ENCODE data around the gene B3GAT3. TPM values are rescaled to one million over a fixed set of nuclear protein-coding genes. Genes with fewer than 3 reads are reported as not detected.
"Not testable (repeated sequence)": the region's sequence is repeated elsewhere in the genome, so short reads cannot be mapped to it uniquely, and the experiment has no call there.

Gene B3GAT3
- total and polyA plus RNA-seq, 7 donors = 9.7 to 47.5 (median 16.1) TPM

- Histone ChIP-seq H3K4me1 (peaks cover 0 to 33% (median 28%) of the 10 kb centered on the region in 4 donors), H3K27me3 (no peaks in the 10 kb centered on the region), H3K4me3 (no peak overlapping the region), H3K27ac (peak overlapping the region; percentile 91 to 97 (median 97)), H3K36me3 (peaks cover 28 to 56% (median 48%) of the 10 kb centered on the region in 4 donors), H3K9me3 (no peaks in the 10 kb centered on the region)
- intact Hi-C loops (cut with DNase I) = no loop called here
- no peak for DNase-seq
- TF ChIP-seq CTCF (IDR thresholded peaks at IDR 0.05) (no peak), POLR2A (IDR thresholded peaks at IDR 0.05) (no peak), POLR2AphosphoS5 (IDR thresholded peaks at IDR 0.05) (no peak), EP300 (IDR thresholded peaks at IDR 0.05) (no peak)
- 74 to 85% methylated on average over 8 of the region's 8 CpGs for WGBS, 2 donors
Observed at GRCh38 chr11:62592989-62593421, 28.8 kb downstream of the B3GAT3 start.

- intact Hi-C loops (cut with DNase I) = no loop called here
- peak overlapping the region; percentile 91 to 97 (median 97) for H3K27ac ChIP-seq
- TF ChIP-seq POLR2AphosphoS5 (IDR thresholded peaks at IDR 0.05) = no peak
- no peak for TF ChIP-seq POLR2A (IDR thresholded peaks at IDR 0.05)
- no peak for TF ChIP-seq EP300 (IDR thresholded peaks at IDR 0.05)
- TF ChIP-seq CTCF (IDR thresholded peaks at IDR 0.05) = no peak
- WGBS, 2 donors = 15 to 16% methylated on average over 17 of the region's 17 CpGs
- peak overlapping the region; percentile 57 to 83 (median 71) for H3K4me3 ChIP-seq
- peaks cover 0 to 33% (median 28%) of the 10 kb centered on the region in 4 donors for H3K4me1 ChIP-seq
- H3K9me3 ChIP-seq = no peaks in the 10 kb centered on the region
- no peaks in the 10 kb centered on the region for H3K27me3 ChIP-seq
- DNase-seq = no peak
- peaks cover 21 to 56% (median 47%) of the 10 kb centered on the region in 4 donors for H3K36me3 ChIP-seq
Observed at GRCh38 chr11:62592146-62592815, 29.5 kb downstream of the B3GAT3 start.

GRCh38 chr11:62591448-62592145, 30.2 kb downstream of the B3GAT3 start, which contains the start of gene TUT1:
Gene TUT1, minus strand, starts transcription at chr11:62591523. Its CDS starts 38 bp downstream, at chr11:62591485.
- Histone ChIP-seq H3K9me3 (no peaks in the 10 kb centered on the region), H3K36me3 (peaks cover 16 to 56% (median 42%) of the 10 kb centered on the region in 4 donors), H3K4me3 (peak within 1 kb of the TSS; percentile 57 to 83 (median 71)), H3K27me3 (no peaks in the 10 kb centered on the region), H3K27ac (peak within 1 kb of the TSS; percentile 91 to 97 (median 97)), H3K4me1 (peaks cover 0 to 33% (median 28%) of the 10 kb centered on the region in 4 donors)
- intact Hi-C loops (cut with DNase I) = loop anchor here (2.0 kb wide), 1 partner anchor 17 kb away; no protein-coding TSS in a partner anchor
- peak; percentile 99 for DNase-seq
- TF ChIP-seq EP300 (IDR thresholded peaks at IDR 0.05) = peak in 1 of 4 donors; percentile 61
- TF ChIP-seq POLR2AphosphoS5 (IDR thresholded peaks at IDR 0.05) = peak; percentile 94 to 98 (median 96)
- peak; percentile 79 to 80 for TF ChIP-seq POLR2A (IDR thresholded peaks at IDR 0.05)
- TF ChIP-seq CTCF (IDR thresholded peaks at IDR 0.05) = no peak
- 0% methylated on average over 58 of the region's 58 CpGs for WGBS, 2 donors

- 68% methylated on average over 18 of the region's 18 CpGs for WGBS, 2 donors
- Histone ChIP-seq H3K36me3 (peaks cover 0 to 55% (median 25%) of the 10 kb centered on the region in 4 donors), H3K27ac (no peak overlapping the region), H3K9me3 (no peaks in the 10 kb centered on the region), H3K27me3 (no peaks in the 10 kb centered on the region), H3K4me3 (no peak overlapping the region), H3K4me1 (peaks cover 0 to 33% (median 28%) of the 10 kb centered on the region in 4 donors)
- no peak for TF ChIP-seq POLR2A (IDR thresholded peaks at IDR 0.05)
- no peak for TF ChIP-seq POLR2AphosphoS5 (IDR thresholded peaks at IDR 0.05)
- no peak for TF ChIP-seq CTCF (IDR thresholded peaks at IDR 0.05)
- TF ChIP-seq EP300 (IDR thresholded peaks at IDR 0.05) = no peak
- intact Hi-C loops (cut with DNase I) = no loop called here
- no peak for DNase-seq
Observed at GRCh38 chr11:62588966-62589637, 32.7 kb downstream of the B3GAT3 start.

GRCh38 chr11:62585356-62585755, 36.4 kb downstream of the B3GAT3 start:
- H3K4me3 ChIP-seq; DNase-seq; H3K27ac ChIP-seq; H3K27me3 ChIP-seq; H3K9me3 ChIP-seq; intact Hi-C loops (cut with DNase I): not testable (repeated sequence)
- Histone ChIP-seq H3K4me1 (peaks cover 0 to 15% (median 5%) of the 10 kb centered on the region in 4 donors), H3K36me3 (peaks cover 0 to 77% (median 30%) of the 10 kb centered on the region in 4 donors)
- 85 to 95% methylated on average over 7 of the region's 7 CpGs for WGBS, 2 donors

- H3K27ac ChIP-seq; H3K4me1 ChIP-seq; DNase-seq; H3K4me3 ChIP-seq; intact Hi-C loops (cut with DNase I); H3K9me3 ChIP-seq; H3K27me3 ChIP-seq: not testable (repeated sequence)
- WGBS, 2 donors = 97% methylated on average over 4 of the region's 4 CpGs
- peaks cover 0 to 88% (median 22%) of the 10 kb centered on the region in 4 donors for H3K36me3 ChIP-seq
Observed at GRCh38 chr11:62581735-62582134, 40.1 kb downstream of the B3GAT3 start.
